Measurements from ENCODE around the gene PRSS21. TPM values are rescaled to one million over a fixed set of nuclear protein-coding genes. Genes with fewer than 3 reads are reported as not detected.
A peak's percentile ranks its signal among the peaks of the same experiment; 100 is the strongest.

PRSS21 gene
- total RNA-seq, 2 experiments from 2014 or later = 5.2 to 6.0 TPM

DNA sequence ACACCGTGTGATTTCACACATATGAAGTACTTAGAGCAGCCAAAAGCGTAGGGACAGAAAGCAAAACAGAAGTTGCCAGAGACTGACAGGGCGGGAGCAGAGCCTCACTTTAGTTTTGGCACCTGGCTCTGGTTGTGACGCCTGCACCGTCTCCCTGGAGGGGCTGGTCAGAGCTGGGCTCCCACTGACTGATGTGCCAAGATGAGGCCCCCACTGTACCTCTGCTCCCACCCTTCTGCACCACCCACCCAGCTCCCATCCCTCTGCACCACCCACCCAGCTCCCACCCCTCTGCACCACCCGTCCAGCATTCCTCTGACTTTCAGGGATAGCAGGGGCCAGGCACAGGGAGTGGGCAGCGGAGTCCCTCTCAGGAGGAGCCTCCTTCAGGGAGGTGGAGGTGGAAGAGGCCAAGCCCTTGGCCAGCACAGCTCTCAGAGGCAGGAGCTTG lies 3.2 kb upstream of the PRSS21 start:
- Mint-ChIP-seq H3K27ac (no peak overlapping the region), H3K4me3 (no peak overlapping the region), H3K27me3 (ENCODE audit: low read depth) (peaks cover 5% of the 10 kb centered on the region), H3K36me3 (ENCODE audit: low read depth) (no peaks in the 10 kb centered on the region), H3K9me3 (ENCODE audit: insufficient read depth) (no peaks in the 10 kb centered on the region), H3K4me1 (ENCODE audit: low read depth) (peaks cover 3% of the 10 kb centered on the region)
- ChIA-PET CTCF (no interaction called here), POLR2A (no interaction called here)
- DNase-seq = no peak
- no peak for ATAC-seq

DNA sequence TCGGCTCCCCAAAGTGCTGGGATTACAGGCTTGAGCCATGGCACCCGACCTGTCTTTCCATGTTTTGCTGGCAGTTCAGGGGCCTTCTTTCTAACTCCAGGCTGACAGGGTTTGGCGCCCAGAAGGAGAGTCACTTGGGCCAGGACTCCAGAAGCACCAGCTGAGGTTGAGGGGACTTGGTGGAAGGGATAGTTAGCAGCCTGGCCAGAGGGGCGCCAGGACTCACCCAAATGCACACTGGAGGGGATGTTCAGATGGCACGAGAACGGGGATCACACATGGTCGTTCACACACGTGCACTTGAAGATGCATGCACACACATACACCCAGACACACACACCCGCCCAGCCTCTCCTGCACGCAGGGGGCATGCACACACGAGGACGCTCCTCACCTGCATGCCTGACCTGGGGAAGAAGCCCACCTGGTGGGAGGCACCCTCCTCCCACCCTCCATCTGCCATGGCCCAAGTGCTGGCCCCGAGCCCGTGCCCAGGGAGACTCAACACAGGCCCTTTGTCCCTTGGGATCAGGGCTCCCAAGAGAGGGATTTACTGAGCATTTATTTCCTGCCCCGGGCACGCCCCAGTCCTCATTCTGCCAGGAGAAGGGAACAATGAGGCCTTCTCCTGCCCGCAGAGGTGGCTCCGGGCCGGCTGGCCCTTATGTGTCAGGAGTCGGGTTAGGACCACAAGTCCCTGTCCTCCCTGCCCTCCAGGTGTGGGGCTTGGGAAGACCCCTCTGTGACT lies 2.3 kb upstream of the PRSS21 start:
- Mint-ChIP-seq H3K9me3 (ENCODE audit: insufficient read depth) (no peaks in the 10 kb centered on the region), H3K36me3 (ENCODE audit: low read depth) (no peaks in the 10 kb centered on the region), H3K27me3 (ENCODE audit: low read depth) (peaks cover 4% of the 10 kb centered on the region), H3K27ac (no peak overlapping the region), H3K4me1 (ENCODE audit: low read depth) (peaks cover 3% of the 10 kb centered on the region), H3K4me3 (no peak overlapping the region)
- no peak for ATAC-seq
- POLR2A ChIA-PET = no interaction called here
- no peak for DNase-seq
- CTCF ChIA-PET = no interaction called here

DNA sequence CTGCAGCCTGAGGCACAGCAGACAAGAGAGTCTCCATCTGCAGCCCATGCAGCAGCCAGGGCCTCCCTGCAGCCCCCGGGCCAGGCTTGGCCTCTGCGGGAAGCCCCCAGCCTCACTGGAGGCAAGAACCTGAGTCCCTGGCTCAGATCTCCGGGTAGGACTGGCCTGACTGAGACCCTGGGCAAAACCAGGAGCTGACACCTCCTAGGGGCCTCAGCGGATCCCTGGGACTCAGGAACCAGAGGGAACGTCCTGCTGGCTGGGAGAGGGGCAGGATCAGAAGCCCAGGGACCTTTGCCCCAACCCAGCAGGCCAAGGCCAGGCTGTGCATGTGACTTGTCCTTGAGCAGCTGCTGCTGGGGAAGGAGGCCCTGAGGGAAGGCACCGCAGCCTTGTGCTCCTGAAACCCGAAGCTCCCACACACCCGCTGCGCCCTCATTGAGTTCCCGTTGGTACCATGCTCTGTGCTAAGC lies 1.7 kb upstream of the PRSS21 start:
- no peaks in the 10 kb centered on the region for H3K36me3 Mint-ChIP-seq (ENCODE audit: low read depth)
- H3K4me3 Mint-ChIP-seq = no peak overlapping the region
- peaks cover 3% of the 10 kb centered on the region for H3K4me1 Mint-ChIP-seq (ENCODE audit: low read depth)
- H3K9me3 Mint-ChIP-seq (ENCODE audit: insufficient read depth) = no peaks in the 10 kb centered on the region
- no peak overlapping the region for H3K27ac Mint-ChIP-seq
- CTCF ChIA-PET = interaction anchor here (1.3 kb wide), 1 partner anchor 53 kb away, joined by 6 read pairs; no protein-coding TSS in a partner anchor
- ATAC-seq = no peak
- H3K27me3 Mint-ChIP-seq (ENCODE audit: low read depth) = peaks cover under 1% of the 10 kb centered on the region
- DNase-seq = no peak
- POLR2A ChIA-PET = no interaction called here

DNA sequence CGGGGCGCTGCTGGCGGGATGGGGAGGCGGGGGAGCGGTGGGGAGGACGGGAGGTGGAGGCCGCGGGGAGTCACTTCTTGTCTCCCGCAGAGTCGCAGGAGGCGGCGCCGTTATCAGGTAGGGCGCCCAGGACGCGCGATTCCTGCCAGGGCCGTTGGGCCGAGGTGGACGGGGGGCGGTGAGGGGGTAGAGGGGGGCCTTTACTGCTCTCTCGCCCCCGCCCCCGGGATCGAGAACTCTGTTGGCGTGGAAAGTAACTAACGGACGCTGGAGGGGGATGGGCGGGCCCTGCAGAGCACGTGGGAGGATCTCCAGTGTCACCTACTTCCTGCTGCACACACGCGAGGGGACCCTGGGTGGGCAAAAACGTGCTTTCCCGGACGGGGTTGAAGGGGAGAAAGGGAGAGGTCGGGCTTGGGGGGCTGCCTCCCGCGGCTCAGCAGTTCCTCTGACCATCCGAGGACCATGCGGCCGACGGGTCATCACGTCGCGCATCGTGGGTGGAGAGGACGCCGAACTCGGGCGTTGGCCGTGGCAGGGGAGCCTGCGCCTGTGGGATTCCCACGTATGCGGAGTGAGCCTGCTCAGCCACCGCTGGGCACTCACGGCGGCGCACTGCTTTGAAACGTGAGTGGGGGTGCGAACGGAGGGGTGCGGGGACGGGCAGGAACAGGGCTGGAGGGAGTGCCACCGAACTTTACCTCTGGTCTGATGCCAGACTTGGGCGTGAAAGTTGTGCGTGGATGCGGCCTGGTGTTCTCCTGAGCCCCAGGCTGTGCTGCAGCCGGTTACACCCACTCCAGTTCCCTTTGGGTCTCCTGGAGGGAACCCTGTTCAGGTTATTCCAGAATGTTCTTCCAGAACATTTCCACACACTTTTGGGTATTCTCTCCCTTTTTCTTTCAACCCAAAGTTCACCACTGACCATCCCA lies 569 bp downstream of the PRSS21 start:
- POLR2A ChIA-PET = no interaction called here
- Mint-ChIP-seq H3K4me1 (ENCODE audit: low read depth) (no peaks in the 10 kb centered on the region), H3K36me3 (ENCODE audit: low read depth) (no peaks in the 10 kb centered on the region)

DNA sequence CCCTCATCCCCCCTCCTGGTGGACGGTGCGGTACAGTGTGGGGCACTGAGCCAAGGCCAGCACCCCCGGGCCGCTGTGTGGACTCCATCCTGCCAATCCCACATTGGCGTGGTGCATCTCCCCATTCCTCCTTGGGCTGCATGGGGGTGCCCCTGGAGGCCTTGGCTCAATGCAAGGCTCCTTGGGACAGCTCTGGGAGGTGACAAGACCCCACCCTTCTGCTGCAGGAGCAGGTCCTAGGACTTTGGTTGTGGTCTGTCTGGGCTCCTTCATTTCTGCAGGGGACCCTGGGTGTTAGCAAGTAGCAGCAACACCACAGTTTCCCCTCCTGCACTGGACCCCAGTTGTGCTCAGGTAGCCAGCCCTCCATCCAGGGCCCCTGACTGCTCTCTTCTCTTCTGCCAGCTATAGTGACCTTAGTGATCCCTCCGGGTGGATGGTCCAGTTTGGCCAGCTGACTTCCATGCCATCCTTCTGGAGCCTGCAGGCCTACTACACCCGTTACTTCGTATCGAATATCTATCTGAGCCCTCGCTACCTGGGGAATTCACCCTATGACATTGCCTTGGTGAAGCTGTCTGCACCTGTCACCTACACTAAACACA lies 1.3 kb downstream of the PRSS21 start:
- CTCF ChIA-PET = no interaction called here
- no peak for DNase-seq
- H3K36me3 Mint-ChIP-seq (ENCODE audit: low read depth) = no peaks in the 10 kb centered on the region
- H3K4me1 Mint-ChIP-seq (ENCODE audit: low read depth) = no peaks in the 10 kb centered on the region
- POLR2A ChIA-PET = no interaction called here
- no peak for ATAC-seq
- peak overlapping the region; percentile 57 for H3K27ac Mint-ChIP-seq
- H3K27me3 Mint-ChIP-seq (ENCODE audit: low read depth) = no peaks in the 10 kb centered on the region
- no peaks in the 10 kb centered on the region for H3K9me3 Mint-ChIP-seq (ENCODE audit: insufficient read depth)
- H3K4me3 Mint-ChIP-seq = no peak overlapping the region

More for the DNA sequence above, 569 bp downstream of the PRSS21 start:
- ATAC-seq = peak; percentile 43
- H3K9me3 Mint-ChIP-seq (ENCODE audit: insufficient read depth) = no peaks in the 10 kb centered on the region
- H3K27me3 Mint-ChIP-seq (ENCODE audit: low read depth) = no peaks in the 10 kb centered on the region
- DNase-seq = peak; percentile 27
- CTCF ChIA-PET = interaction anchor here (1.0 kb wide), 1 partner anchor 50 kb away, joined by 3 read pairs; no protein-coding TSS in a partner anchor
- peak overlapping the region; percentile 18 for H3K4me3 Mint-ChIP-seq
- peak overlapping the region; percentile 57 for H3K27ac Mint-ChIP-seq

DNA sequence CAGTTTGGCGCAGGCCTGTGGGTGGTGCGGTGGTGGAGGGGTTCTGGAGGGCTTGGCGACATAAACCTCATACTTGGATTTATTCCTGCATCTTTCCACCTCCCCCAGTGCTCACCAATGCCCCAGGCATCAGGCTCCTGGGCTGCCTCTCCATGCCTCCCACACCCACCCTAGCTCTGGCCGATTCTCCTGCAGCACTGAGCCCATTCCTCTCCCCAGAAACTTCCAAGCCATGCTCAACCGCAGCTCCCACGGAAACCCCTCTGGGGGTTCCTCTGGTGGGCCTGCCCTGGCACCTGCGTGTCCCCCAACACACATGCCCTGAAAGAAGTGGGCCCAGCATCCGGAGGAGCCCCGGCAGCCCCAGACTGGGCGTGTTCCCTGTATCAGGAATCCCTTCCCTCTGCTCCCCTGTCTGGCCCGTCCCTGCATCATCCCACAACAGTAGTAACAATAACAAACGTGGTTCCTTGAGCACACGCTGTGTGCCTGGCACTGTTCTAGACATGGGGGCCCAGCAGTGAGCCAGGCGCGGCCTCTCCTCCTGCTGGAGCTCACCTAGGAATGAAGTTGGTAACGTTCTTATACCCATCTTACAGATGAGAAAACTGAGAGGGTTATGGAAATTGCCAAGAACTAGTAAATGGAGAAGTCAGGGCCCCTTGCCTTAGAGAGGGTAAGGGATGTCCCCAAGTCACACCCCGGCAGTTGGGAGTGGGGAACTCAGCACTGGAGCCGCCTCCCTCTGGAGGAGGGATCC lies 2.3 kb downstream of the PRSS21 start:
- DNase-seq (no peak), ATAC-seq (no peak)
- ChIA-PET CTCF (interaction anchor here (1.0 kb wide), 1 partner anchor 49 kb away, joined by 3 read pairs; no protein-coding TSS in a partner anchor), POLR2A (no interaction called here)
- H3K4me3 Mint-ChIP-seq = no peak overlapping the region
- H3K9me3 Mint-ChIP-seq (ENCODE audit: insufficient read depth) = no peaks in the 10 kb centered on the region
- H3K36me3 Mint-ChIP-seq (ENCODE audit: low read depth) = no peaks in the 10 kb centered on the region
- H3K27ac Mint-ChIP-seq = no peak overlapping the region
- H3K27me3 Mint-ChIP-seq (ENCODE audit: low read depth) = no peaks in the 10 kb centered on the region
- no peaks in the 10 kb centered on the region for H3K4me1 Mint-ChIP-seq (ENCODE audit: low read depth)

DNA sequence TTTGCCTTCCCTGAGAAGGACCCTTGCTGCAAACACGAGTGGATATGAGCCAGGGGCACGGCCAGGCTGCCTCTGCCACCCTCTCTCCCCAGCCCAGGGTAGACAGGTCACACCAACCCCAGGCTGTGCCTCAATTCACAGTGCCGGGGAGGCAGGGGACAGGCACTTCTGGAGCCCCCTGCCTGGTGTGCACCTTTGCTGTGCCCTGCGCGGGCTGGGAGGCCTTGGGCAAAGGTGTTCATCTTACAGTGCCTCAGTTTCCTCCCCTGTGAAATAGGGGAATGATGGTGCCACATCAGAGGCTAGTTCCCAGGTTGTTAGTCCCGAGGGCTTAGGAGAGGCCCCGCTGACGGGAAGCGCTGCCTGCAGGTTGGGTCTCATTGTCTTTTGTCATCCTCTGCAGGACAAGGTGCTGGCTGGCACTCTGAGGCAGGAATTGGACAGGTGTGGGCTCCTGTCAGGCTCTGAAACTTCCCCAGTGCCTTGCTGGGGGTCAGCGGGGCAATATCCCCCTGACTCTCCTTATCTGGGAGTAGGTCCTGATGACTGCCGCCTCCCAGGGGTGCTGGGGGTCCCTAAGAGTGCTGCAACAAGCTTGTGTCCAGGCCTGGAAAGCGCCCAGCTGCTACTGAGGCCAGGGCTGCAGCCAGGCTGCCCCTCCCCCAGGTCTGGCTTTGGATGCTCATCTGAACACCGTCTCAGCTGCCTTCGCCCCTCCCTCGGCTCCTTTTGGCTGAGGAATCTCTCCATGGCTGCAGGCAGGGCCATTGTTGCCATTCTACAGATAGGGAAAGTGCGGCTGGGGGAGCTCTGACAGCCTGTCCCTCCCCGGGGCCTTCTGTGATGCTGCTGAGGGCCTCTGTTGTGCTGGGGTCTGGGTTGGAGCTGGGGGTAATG lies 3.1 kb downstream of the PRSS21 start:
- Mint-ChIP-seq H3K9me3 (ENCODE audit: insufficient read depth) (no peaks in the 10 kb centered on the region), H3K27me3 (ENCODE audit: low read depth) (no peaks in the 10 kb centered on the region), H3K4me1 (ENCODE audit: low read depth) (no peaks in the 10 kb centered on the region), H3K36me3 (ENCODE audit: low read depth) (no peaks in the 10 kb centered on the region), H3K27ac (no peak overlapping the region), H3K4me3 (no peak overlapping the region)
- POLR2A ChIA-PET = no interaction called here
- DNase-seq (no peak), ATAC-seq (no peak)
- CTCF ChIA-PET = interaction anchor here (1.0 kb wide), 1 partner anchor 48 kb away, joined by 3 read pairs; no protein-coding TSS in a partner anchor

DNA sequence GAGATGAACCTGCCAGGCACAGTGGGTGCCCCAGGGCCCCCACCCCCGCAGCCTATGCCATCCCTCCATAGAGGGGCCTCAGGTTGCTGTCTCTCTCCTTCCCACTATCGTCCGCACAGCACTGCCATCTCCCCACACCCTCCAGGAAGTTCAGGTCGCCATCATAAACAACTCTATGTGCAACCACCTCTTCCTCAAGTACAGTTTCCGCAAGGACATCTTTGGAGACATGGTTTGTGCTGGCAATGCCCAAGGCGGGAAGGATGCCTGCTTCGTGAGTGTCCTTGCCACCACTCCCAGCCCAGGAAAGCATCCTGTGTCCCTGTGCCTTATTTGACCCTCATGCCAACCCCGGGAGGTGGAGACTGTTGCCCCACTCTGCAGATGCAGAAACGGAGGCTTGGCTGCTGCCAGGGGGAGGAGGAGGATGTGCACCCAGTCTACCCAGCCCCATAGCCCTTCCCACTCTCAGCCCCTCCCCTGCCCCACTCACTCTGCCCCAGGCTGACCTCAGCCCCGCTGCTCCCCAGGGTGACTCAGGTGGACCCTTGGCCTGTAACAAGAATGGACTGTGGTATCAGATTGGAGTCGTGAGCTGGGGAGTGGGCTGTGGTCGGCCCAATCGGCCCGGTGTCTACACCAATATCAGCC lies 3.9 kb downstream of the PRSS21 start:
- ATAC-seq = no peak
- Mint-ChIP-seq H3K27ac (no peak overlapping the region), H3K27me3 (ENCODE audit: low read depth) (no peaks in the 10 kb centered on the region), H3K36me3 (ENCODE audit: low read depth) (no peaks in the 10 kb centered on the region), H3K9me3 (ENCODE audit: insufficient read depth) (no peaks in the 10 kb centered on the region), H3K4me1 (ENCODE audit: low read depth) (no peaks in the 10 kb centered on the region), H3K4me3 (no peak overlapping the region)
- no peak for DNase-seq
- ChIA-PET POLR2A (no interaction called here), CTCF (interaction anchor here (1.0 to 2.9 kb wide), 2 partner anchors 18 to 47 kb away, joined by 4 to 13 read pairs; no protein-coding TSS in a partner anchor)

DNA sequence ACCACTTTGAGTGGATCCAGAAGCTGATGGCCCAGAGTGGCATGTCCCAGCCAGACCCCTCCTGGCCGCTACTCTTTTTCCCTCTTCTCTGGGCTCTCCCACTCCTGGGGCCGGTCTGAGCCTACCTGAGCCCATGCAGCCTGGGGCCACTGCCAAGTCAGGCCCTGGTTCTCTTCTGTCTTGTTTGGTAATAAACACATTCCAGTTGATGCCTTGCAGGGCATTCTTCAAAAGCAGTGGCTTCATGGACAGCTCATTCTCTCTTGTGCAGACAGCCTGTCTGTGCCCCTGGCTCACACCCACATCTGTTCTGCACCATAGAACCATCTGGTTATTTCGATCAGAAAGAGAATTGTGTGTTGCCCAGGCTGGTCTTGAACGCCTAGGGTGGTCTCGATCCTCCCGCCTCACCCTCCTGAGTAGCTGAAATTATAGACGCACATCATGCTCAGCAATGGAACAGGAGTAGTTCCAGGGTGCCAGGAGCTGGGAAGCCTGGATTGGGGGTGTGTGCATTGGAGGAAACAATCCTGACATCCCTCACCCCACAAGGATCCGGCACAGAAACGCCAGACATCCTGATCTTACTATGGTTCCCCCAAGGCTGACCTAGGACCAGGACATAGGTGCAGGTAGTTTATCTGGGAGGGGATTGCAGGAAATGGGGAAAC lies 4.6 kb downstream of the PRSS21 start:
- H3K9me3 Mint-ChIP-seq (ENCODE audit: insufficient read depth) = no peaks in the 10 kb centered on the region
- no peaks in the 10 kb centered on the region for H3K27me3 Mint-ChIP-seq (ENCODE audit: low read depth)
- no peaks in the 10 kb centered on the region for H3K4me1 Mint-ChIP-seq (ENCODE audit: low read depth)
- ATAC-seq = no peak
- DNase-seq = no peak
- no peak overlapping the region for H3K27ac Mint-ChIP-seq
- POLR2A ChIA-PET = no interaction called here
- no peak overlapping the region for H3K4me3 Mint-ChIP-seq
- CTCF ChIA-PET = interaction anchor here (1.0 to 2.9 kb wide), 2 partner anchors 17 to 47 kb away, joined by 4 to 13 read pairs; no protein-coding TSS in a partner anchor
- H3K36me3 Mint-ChIP-seq (ENCODE audit: low read depth) = no peaks in the 10 kb centered on the region

DNA sequence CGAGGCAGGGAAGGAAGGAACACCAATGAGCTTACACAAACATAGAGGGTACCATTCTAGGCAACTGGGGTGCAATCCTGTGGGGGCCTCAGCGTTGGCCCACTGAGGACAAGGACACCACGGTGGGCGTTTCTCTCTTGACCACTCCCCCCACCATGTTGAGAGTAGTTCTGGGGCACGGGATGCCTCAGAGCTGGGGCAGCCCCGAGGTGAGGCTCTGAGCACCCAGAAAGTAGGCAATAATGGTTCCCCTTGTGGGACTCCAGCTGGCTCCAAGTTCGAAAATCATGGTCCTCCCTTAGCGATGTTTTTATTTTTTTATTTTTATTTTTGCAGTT lies 5.1 kb downstream of the PRSS21 start:
- CTCF ChIA-PET = interaction anchor here (2.9 kb wide), 1 partner anchor 17 kb away, joined by 13 read pairs; no protein-coding TSS in a partner anchor
- H3K4me1 Mint-ChIP-seq (ENCODE audit: low read depth) = no peaks in the 10 kb centered on the region
- POLR2A ChIA-PET = no interaction called here
- no peaks in the 10 kb centered on the region for H3K36me3 Mint-ChIP-seq (ENCODE audit: low read depth)
- no peaks in the 10 kb centered on the region for H3K27me3 Mint-ChIP-seq (ENCODE audit: low read depth)
- no peak overlapping the region for H3K4me3 Mint-ChIP-seq
- no peak for ATAC-seq
- H3K27ac Mint-ChIP-seq = no peak overlapping the region
- H3K9me3 Mint-ChIP-seq (ENCODE audit: insufficient read depth) = no peaks in the 10 kb centered on the region
- no peak for DNase-seq
